ENCODE measurements around the gene USO1. TPM values are rescaled to one million over a fixed set of nuclear protein-coding genes. Genes with fewer than 3 reads are reported as not detected.

USO1 gene
- total and polyA plus RNA-seq, 2 donors (not counting 3 experiments of a cell fraction or from before 2014, with no cell fraction given) = 29.1 to 66.0 TPM

DNA sequence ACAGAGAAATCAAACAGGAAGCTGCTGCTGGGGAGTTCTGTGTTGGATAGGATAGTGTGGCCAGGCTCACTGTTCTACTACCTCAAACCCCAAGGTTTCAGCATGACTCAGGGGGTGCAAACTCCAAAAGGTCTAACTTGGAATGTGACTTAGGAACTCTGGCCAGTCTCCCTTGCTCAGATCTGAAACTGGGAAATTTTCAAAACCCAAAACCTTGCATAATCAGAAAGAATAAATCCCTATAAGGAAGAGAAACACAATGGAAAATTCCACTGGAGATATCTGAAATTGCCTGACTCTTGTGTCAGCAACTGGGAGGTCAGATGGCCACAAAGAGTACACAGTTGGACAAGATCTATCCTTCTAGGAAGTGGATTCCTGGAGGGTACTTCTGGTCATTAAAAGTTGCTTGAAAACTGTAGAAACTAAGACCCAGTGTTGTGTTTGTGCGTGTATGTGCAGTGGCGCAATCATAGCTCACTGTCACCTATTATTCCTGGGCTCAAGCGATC is 119.8 kb downstream of the USO1 start:
- dilution Hi-C loops (cut with MboI; ENCODE audit: extremely low pct_ligation_motif_present, low sequenced_read_pairs) = no loop called here
- intact Hi-C loops (cut with micrococcal nuclease) = no loop called here
- Histone ChIP-seq H2AFZ (ENCODE audit: low read depth, low read length) (no peak overlapping the region), H3K9ac (replicated peaks; ENCODE audit: extremely low read depth, insufficient read depth, low read length) (no peak overlapping the region), H3K4me1 (ENCODE audit: control insufficient read depth, extremely low read depth, insufficient read depth, low read length) (peaks cover 12% of the 10 kb centered on the region), H3K79me2 (ENCODE audit: control insufficient read depth, insufficient read depth, low read length) (no peaks in the 10 kb centered on the region), H3K27me3 (ENCODE audit: control insufficient read depth in 2 of 2, insufficient read depth in 2 of 2, low read length in 2 of 2) (no peaks in the 10 kb centered on the region), H3K36me3 (ENCODE audit: control insufficient read depth in 2 of 2, extremely low read depth in 1 of 2, insufficient read depth in 2 of 2, low read length in 2 of 2) (no peaks in the 10 kb centered on the region), H3K9me3 (replicated peaks; ENCODE audit: control insufficient read depth, insufficient read depth, low read length) (no peaks in the 10 kb centered on the region), H3K27ac (ENCODE audit: insufficient read depth, low read depth, low read length) (no peak overlapping the region), H4K20me1 (replicated peaks; ENCODE audit: control insufficient read depth, extremely low read depth, insufficient read depth, low read length) (no peaks in the 10 kb centered on the region), H3K4me3 (replicated peaks in 1 of 3; ENCODE audit: insufficient read depth in 1 of 3, low read depth in 1 of 3, low read length in 3 of 3) (no peak overlapping the region), H3K4me2 (ENCODE audit: insufficient read depth, low read length) (no peak overlapping the region), H3K9me1 (replicated peaks; ENCODE audit: control insufficient read depth, extremely low read depth, insufficient read depth, low read length) (no peaks in the 10 kb centered on the region)
- TF ChIP-seq EZH2 (IDR thresholded peaks at IDR 0.05; ENCODE audit: borderline replicate concordance, low read depth, low read length, severe bottlenecking) = no peak
- TF ChIP-seq POLR2AphosphoS5 (IDR thresholded peaks at IDR 0.05; ENCODE audit: insufficient read depth, low read depth, low read length) = no peak
- TF ChIP-seq FOS (IDR thresholded peaks at IDR 0.05; ENCODE audit: borderline replicate concordance, insufficient read depth, low read length) = no peak
- no peak for TF ChIP-seq MAX (IDR thresholded peaks at IDR 0.05; ENCODE audit: insufficient read depth, insufficient read length)
- no peak for TF ChIP-seq CTCF (IDR thresholded peaks at IDR 0.05; ENCODE audit: extremely low read depth in 1 of 2, insufficient read depth in 1 of 2, low read depth in 1 of 2, low read length in 2 of 2)
- TF ChIP-seq POLR2A (IDR thresholded peaks at IDR 0.05; ENCODE audit: low read depth, low read length) = no peak
- no peak for TF ChIP-seq MYC (IDR thresholded peaks at IDR 0.05; ENCODE audit: low read depth, low read length)
- no peak for TF ChIP-seq JUN (IDR thresholded peaks at IDR 0.05; ENCODE audit: borderline replicate concordance, insufficient read depth, insufficient read length, low read depth)
- TF ChIP-seq GATA2 (IDR thresholded peaks at IDR 0.05; ENCODE audit: insufficient read depth, insufficient read length, low read depth, low read length) = no peak
- peak; percentile 14 for DNase-seq (ENCODE audit: low read depth, low spot score)
- no TSS peak for BruUV-seq (replicated peaks)
- FAIRE-seq = no peak
- POLR2A ChIA-PET = no interaction called here
- CTCF ChIA-PET = interaction anchor here (1.2 to 1.7 kb wide), 2 partner anchors 10 to 52 kb away, joined by 3 to 6 read pairs; no protein-coding TSS in a partner anchor
